Activated T-helper 2 cell treated with anti-CD3 and anti-CD28 coated beads, Interferon-gamma antibody, Interleukin-2, Interleukin-4, amounts not matched to agents 10 μg/mL and 5 μg/mL and 100 μg/mL, durations not matched to agents 14 hours and 24 hours and 36 hours (primary cell): ENCODE measurements around the gene KRT20. TPM values are rescaled to one million over a fixed set of nuclear protein-coding genes. Genes with fewer than 3 reads are reported as not detected.

Experiments used
- DNase-seq: peaks from one replicate; pipeline ENCODE4 v3.0.0; 2021; ENCODE audit warnings: low spot score
- H3K27ac Mint-ChIP-seq: one replicate; pipeline ENCODE4 v1.8.0; 2021; ENCODE audit warnings: mixed read lengths
- H3K27me3 Mint-ChIP-seq: one replicate; pipeline ENCODE4 v1.8.0; 2021; ENCODE audit warnings: low read depth, mixed read lengths
- H3K36me3 Mint-ChIP-seq: one replicate; pipeline ENCODE4 v1.8.0; 2021; ENCODE audit warnings: low read depth, mixed read lengths
- H3K4me1 Mint-ChIP-seq: one replicate; pipeline ENCODE4 v1.8.0; 2021; ENCODE audit warnings: low read depth, mixed read lengths
- H3K4me3 Mint-ChIP-seq: one replicate; pipeline ENCODE4 v1.8.0; 2021; ENCODE audit warnings: low read depth, mild to moderate bottlenecking, moderate library complexity, mixed read lengths
- H3K9me3 Mint-ChIP-seq: one replicate; pipeline ENCODE4 v1.8.0; 2021; ENCODE audit warnings: mixed read lengths
- intact Hi-C: fragments of 100-400 bp; cut with micrococcal nuclease; formaldehyde crosslinking; loops from one replicate; pipeline ENCODE4 v1.15.1; 2023
- total RNA-seq: library from RNA; stranded (reverse); gene quantifications from 2 replicates; pipeline ENCODE4 v1.2.3, GENCODE V29; 2022

Gene KRT20
- total RNA-seq, 1 donor from 2014 or later, result not detected

DNA sequence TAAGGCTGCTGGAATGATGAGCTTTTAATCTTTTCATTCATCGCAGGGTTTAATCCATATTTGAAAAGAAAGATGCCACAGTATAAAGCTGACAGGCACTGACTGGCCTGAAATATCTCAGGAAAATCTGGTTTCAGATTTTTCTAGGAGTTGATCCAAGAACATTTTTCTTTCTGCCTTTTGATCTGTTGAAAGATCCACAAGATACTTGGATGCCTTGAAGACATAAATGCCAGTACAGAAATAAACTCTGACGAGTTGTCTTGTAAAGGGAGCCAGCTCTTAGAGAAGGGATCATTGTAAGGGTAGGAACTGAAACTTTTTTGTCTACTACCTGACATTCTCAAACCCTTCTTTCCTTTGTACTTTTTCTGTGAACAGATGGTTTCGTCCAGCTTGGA is 25.4 kb upstream of the KRT20 start:
- DNase-seq, result no peak
- H3K4me3 Mint-ChIP-seq, result no peak overlapping the region
- intact Hi-C loops, result no loop called here

DNA sequence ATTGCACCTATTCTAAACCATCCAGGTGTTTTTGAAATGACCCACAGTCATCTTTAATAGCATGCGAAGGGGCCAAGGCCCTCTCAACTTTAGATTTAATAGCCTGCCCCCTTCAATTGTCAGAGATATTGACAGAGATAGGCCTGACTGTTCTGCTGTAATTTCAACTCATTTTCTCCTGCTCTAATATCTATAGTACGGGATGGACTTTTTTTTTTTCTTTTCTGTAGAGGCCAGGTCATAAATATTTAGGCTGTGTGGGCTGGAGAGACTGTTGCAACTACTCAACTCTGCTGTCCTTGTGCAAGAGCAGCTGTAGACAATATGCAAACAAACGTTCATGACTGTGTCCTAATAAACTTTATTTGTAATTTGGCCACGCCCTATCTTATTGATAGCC is 24.7 kb upstream of the KRT20 start:
- intact Hi-C loops, result loop anchor here (2.0 to 5.0 kb wide), 2 partner anchors 738 to 757 kb away; no protein-coding TSS in a partner anchor
- Mint-ChIP-seq H3K36me3 (no peaks in the 10 kb centered on the region), H3K4me1 (no peaks in the 10 kb centered on the region), H3K27me3 (peaks cover 25% of the 10 kb centered on the region), H3K27ac (no peak overlapping the region), H3K9me3 (no peaks in the 10 kb centered on the region), H3K4me3 (no peak overlapping the region)
- DNase-seq, result no peak

More for the DNA sequence above, 25.4 kb upstream of the KRT20 start:
- peaks cover 22% of the 10 kb centered on the region for H3K27me3 Mint-ChIP-seq
- no peaks in the 10 kb centered on the region for H3K9me3 Mint-ChIP-seq
- H3K27ac Mint-ChIP-seq, result no peak overlapping the region
- no peaks in the 10 kb centered on the region for H3K4me1 Mint-ChIP-seq
- H3K36me3 Mint-ChIP-seq, result no peaks in the 10 kb centered on the region

DNA sequence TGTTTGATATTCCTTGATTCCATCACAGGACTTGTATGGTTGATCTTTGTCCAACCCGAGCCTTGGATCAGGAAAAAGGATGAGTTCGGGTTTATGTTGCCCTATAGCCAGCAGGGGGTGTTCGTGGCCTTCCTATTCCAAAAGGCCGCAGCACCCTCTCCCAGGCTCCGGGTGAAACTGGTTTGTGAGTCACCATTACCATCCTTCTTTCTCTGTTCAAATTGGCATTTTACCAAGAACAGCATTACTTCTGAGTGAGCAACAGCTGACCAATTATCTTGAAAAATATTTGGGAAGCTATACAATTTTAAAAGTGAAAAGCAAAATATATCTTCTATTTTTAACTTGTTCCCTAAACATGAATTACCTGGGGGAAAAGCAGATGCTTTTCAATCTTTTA is 24.3 kb upstream of the KRT20 start:
- peak; percentile 27 for DNase-seq
- Mint-ChIP-seq H3K4me3 (no peak overlapping the region), H3K27me3 (peaks cover 29% of the 10 kb centered on the region), H3K9me3 (no peaks in the 10 kb centered on the region), H3K4me1 (no peaks in the 10 kb centered on the region), H3K36me3 (no peaks in the 10 kb centered on the region), H3K27ac (no peak overlapping the region)
- intact Hi-C loops, result loop anchor here (2.0 to 5.0 kb wide), 2 partner anchors 738 to 757 kb away; no protein-coding TSS in a partner anchor

DNA sequence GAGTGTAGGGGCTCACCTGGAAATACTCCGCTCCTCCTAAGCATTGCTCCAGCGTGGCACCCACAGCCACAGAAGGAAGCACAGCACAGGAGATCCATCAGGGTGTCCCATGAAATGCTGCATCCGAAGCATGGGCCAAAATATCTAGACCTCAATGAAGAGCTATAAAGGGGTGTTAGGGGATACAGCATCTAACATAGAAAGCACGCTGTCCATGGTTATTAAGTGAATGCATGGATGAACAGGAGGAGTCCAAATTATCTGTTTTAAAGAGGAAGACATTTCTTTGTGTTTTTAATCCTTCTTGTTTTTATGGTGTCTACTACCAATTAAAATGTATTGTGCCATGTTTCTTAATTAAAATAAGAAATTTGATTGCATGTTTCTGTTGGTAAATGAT is 21.6 kb upstream of the KRT20 start:
- Mint-ChIP-seq H3K4me3 (no peak overlapping the region), H3K27ac (no peak overlapping the region), H3K36me3 (no peaks in the 10 kb centered on the region), H3K27me3 (peaks cover 24% of the 10 kb centered on the region), H3K9me3 (no peaks in the 10 kb centered on the region), H3K4me1 (peaks cover 17% of the 10 kb centered on the region)
- intact Hi-C loops, result loop anchor here (5.0 kb wide), 1 partner anchor 741 kb away; no protein-coding TSS in a partner anchor
- DNase-seq, result no peak

DNA sequence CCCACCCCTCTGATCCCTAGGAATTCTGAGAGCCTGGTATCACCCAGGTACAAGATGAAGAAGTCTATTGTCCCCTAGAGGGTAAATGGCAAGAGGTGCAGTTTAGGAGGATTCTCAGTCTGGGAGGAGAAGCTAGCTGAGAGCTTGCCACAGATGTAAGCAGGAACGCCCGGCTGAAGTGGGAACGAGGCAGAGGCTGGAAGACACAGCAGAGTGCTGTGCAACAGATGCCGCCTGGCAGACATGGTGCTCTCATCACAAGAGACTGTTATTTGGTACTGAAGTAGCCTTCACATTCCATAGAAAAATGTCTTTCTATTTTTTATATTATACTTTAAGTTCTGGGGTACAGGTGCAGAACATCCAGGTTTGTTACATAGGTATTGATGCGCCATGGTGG is 20.3 kb upstream of the KRT20 start:
- peaks cover 17% of the 10 kb centered on the region for H3K4me1 Mint-ChIP-seq
- intact Hi-C loops, result loop anchor here (5.0 kb wide), 1 partner anchor 742 kb away; no protein-coding TSS in a partner anchor
- no peak overlapping the region for H3K4me3 Mint-ChIP-seq
- H3K36me3 Mint-ChIP-seq, result no peaks in the 10 kb centered on the region
- no peak overlapping the region for H3K27ac Mint-ChIP-seq
- peaks cover 24% of the 10 kb centered on the region for H3K27me3 Mint-ChIP-seq
- no peak for DNase-seq
- H3K9me3 Mint-ChIP-seq, result no peaks in the 10 kb centered on the region

DNA sequence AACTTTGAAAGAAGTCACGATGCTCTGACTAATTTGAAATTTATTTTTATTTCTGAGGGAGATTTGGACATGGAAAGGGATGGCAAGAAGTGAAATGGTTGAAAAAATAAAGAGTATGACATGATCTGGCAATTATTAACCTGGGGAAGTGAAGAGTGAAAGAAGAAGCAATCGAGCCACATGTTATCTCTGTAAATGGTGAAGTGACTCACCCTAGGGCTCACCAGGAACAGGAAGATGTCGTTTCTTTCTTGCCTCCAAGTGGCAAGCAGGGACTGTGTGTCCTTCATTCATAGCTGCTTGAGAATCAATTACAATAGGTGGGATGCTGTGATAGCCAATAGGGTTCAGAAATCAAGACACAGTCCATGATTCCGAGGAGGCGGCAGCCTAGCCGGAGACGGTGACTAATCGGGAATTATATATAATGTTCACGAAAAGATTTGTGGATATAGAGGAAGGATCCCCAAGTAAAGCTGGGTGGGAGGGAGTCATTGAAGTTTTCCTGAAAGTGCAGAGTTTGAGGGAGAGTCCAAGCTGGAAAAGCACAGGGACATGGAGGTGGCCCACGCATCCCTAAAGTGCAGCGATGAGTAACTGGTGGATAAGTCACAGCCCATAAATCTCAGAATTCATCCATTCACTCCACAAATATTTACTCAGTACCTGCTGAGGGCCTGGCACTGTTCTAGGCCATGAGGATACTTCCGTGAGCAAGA is 18.2 kb upstream of the KRT20 start:
- Mint-ChIP-seq H3K9me3 (no peaks in the 10 kb centered on the region), H3K4me3 (no peak overlapping the region), H3K27me3 (peaks cover 23% of the 10 kb centered on the region), H3K36me3 (no peaks in the 10 kb centered on the region), H3K27ac (no peak overlapping the region), H3K4me1 (peaks cover 17% of the 10 kb centered on the region)
- no peak for DNase-seq
- intact Hi-C loops, result loop anchor here (5.0 kb wide), 1 partner anchor 86 kb away; no protein-coding TSS in a partner anchor

DNA sequence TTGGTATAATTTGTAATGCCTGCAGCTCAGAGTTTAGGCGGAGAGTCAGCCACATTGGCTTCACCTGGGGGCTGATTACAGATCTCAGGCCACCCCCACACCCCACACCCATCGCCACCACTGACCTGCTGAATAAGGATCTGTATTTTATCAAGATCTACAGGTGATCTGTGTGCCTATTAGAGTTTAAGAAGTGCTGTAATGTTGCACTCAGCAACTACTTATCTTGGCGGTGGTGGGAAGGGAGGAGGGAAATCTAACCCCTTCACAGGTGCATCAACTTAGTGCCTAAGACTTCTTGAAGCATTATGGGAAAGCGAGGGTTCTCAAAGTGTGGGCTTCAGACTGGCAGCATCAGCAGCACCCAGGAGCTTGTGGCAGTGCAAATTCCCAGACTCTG is 17.5 kb upstream of the KRT20 start:
- no peaks in the 10 kb centered on the region for H3K9me3 Mint-ChIP-seq
- peaks cover 17% of the 10 kb centered on the region for H3K4me1 Mint-ChIP-seq
- peaks cover 24% of the 10 kb centered on the region for H3K27me3 Mint-ChIP-seq
- no peak overlapping the region for H3K4me3 Mint-ChIP-seq
- DNase-seq, result no peak
- no peak overlapping the region for H3K27ac Mint-ChIP-seq
- H3K36me3 Mint-ChIP-seq, result no peaks in the 10 kb centered on the region
- intact Hi-C loops, result loop anchor here (5.0 kb wide), 1 partner anchor 85 kb away; no protein-coding TSS in a partner anchor

DNA sequence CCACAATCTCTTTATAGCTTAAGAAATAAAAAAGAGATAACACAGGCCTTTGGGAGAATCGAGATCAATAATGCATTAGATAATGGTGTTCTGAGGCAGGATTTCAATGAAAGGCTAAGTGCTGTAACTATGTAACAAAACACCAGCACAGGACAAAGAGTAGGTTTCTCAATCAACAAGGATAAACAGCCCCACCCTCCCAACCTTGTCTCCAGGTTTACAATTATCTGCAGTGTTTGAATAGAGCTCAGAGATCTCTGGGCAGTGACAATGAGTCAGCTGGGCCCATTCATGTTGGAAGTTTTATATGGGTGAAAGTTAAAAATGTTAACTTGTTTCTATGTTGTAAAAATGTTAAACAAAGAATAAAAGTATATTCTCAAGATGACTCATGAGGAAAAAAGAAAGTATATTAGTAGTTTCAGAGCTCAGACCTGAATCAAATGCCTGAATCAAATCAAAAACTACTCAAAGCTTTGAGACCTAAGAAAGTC is 17.0 kb upstream of the KRT20 start:
- peaks cover 17% of the 10 kb centered on the region for H3K4me1 Mint-ChIP-seq
- H3K27ac Mint-ChIP-seq, result no peak overlapping the region
- no peaks in the 10 kb centered on the region for H3K36me3 Mint-ChIP-seq
- H3K27me3 Mint-ChIP-seq, result peaks cover 24% of the 10 kb centered on the region
- DNase-seq, result no peak
- H3K9me3 Mint-ChIP-seq, result no peaks in the 10 kb centered on the region
- H3K4me3 Mint-ChIP-seq, result no peak overlapping the region
- intact Hi-C loops, result loop anchor here (5.0 kb wide), 1 partner anchor 85 kb away; no protein-coding TSS in a partner anchor

DNA sequence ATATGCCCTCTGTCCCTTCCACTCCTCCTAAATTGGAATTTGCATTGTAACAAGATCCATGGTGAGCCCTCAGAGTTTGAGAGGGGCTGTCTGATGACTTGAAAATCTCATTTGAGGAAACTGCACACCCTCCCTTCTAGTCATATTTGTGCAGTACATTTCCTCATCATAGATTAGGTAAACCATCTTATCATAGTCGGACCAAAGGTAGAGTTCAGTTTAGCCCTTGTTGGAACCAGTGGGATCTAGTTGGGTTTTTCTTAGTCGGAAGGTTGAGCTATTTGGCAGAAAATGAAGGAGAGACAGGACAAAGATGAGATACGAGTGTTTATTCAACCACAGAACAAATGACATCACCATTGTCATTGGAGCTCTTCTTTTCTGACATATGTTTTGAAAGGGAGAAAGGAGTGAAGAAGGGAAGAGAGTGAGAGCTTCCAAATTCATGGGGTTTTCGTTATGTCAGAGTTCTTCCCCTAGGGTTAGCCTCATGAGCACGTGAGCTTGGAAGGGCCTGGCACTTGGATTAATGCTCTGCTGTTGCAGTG is 15.8 kb upstream of the KRT20 start:
- H3K27me3 Mint-ChIP-seq, result peaks cover 27% of the 10 kb centered on the region
- no peaks in the 10 kb centered on the region for H3K9me3 Mint-ChIP-seq
- DNase-seq, result no peak
- intact Hi-C loops, result loop anchor here (5.0 kb wide), 1 partner anchor 84 kb away; no protein-coding TSS in a partner anchor
- H3K27ac Mint-ChIP-seq, result no peak overlapping the region
- H3K4me1 Mint-ChIP-seq, result peaks cover 17% of the 10 kb centered on the region
- H3K4me3 Mint-ChIP-seq, result no peak overlapping the region
- no peaks in the 10 kb centered on the region for H3K36me3 Mint-ChIP-seq

DNA sequence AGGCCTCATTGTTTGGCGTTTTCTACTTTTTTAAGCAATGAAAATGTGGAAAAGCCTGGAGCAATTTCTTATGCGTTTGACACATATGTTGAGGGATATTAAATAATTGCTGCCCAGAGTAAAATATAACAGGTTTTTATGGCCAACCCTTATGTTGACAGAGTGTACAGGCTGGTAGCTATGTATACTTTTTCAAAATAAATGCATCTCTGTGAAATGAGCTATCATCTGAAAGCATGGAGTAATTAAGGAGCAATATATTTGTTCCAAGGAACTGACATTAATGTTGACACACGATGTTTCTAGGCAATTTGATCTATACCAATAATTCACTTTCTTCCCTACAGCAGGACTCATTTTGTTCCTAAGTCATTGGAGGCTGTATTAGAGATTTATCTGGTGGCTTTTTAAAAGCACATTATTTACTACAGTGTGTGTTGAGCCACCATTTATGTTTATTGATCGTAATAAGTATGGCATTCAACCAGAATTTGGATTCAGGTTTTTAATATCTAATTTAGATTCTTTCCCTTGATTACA is 11.9 kb upstream of the KRT20 start:
- Mint-ChIP-seq H3K27me3 (peaks cover 25% of the 10 kb centered on the region), H3K9me3 (no peaks in the 10 kb centered on the region)

DNA sequence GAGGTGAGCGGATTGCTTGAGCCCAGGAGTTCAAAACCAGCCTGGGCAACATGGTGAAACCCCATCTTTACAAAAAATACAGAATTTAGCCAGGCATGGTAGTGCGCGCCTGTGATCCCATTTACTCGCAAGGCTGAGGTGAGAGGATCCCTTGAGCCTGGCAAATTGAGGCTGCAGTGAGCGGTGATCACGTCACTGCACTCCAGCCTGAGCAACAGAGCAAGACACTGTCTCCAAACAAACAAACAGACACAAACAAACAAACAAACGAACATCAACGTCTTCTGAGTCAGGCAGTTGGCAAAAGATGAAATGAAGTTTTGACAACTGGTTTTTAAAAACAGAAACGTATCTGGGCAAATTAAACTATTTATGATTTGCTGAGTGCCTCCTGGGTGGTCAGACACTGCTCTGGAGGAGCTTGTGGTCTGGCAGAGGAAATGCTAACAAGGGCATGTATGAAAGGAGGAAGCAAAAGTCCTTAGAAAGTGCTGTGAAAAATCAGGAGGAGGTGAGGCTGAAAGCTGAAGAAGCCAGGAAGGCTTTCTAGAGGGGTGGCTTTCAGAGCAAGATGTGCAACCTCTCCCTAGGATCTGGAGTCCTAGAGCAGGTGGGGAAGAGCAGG is 10.2 kb upstream of the KRT20 start:
- no peaks in the 10 kb centered on the region for H3K36me3 Mint-ChIP-seq
- intact Hi-C loops, result no loop called here
- H3K4me3 Mint-ChIP-seq, result no peak overlapping the region
- no peaks in the 10 kb centered on the region for H3K4me1 Mint-ChIP-seq
- no peak for DNase-seq
- no peak overlapping the region for H3K27ac Mint-ChIP-seq
- peaks cover 25% of the 10 kb centered on the region for H3K27me3 Mint-ChIP-seq
- H3K9me3 Mint-ChIP-seq, result no peaks in the 10 kb centered on the region

More for the DNA sequence above, 11.9 kb upstream of the KRT20 start:
- H3K4me3 Mint-ChIP-seq, result no peak overlapping the region
- H3K27ac Mint-ChIP-seq, result no peak overlapping the region
- intact Hi-C loops, result no loop called here
- peaks cover 2% of the 10 kb centered on the region for H3K4me1 Mint-ChIP-seq
- no peak for DNase-seq
- H3K36me3 Mint-ChIP-seq, result no peaks in the 10 kb centered on the region

DNA sequence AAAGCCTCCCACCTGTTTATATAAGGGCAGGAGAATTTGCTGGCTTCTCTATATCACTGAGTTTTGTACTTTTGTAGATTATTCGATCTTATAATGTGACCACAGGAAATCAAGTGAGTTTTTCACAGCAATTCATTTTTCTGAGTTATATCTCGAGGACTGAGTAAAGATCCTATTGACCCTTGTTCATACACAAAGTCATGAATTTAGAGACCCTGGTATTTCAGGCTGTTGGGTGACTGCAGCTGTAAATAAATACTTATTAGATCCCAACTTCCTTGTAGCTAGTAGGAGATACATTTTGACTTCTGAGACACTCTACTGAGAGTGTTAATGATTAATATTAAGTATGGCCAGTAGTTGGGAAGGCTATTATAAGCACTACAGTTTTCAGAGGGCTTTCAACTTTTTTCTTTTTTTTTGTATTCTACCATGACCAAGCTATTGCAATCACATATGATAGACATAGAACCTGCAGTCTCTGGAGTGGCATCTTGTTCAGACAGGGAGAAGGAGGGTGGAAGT is 3.2 kb upstream of the KRT20 start:
- Mint-ChIP-seq H3K4me1 (no peaks in the 10 kb centered on the region), H3K27me3 (peaks cover 35% of the 10 kb centered on the region), H3K4me3 (no peak overlapping the region), H3K36me3 (no peaks in the 10 kb centered on the region), H3K27ac (no peak overlapping the region), H3K9me3 (no peaks in the 10 kb centered on the region)
- intact Hi-C loops, result no loop called here
- no peak for DNase-seq
